ENCODE measurements around the gene ARV1.

Gene ARV1

DNA sequence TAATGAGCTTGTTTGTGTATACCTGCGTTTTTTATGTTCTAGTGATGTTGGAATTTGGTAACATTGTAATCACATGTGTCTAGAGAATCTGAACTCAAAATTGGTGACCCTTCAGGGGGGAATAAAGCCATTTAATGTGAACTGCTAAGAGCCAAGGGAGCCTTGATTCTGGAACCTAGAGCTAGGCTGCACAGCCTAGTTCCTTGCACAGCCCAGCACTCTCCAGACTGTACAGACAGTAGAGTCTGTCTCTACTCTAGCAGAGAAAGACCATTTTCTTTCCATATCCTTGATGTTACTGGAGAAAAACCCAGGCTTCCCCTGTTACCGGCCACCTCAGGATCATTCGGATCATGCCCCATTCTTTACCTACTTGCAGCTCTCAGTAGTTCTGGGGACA lies 8.6 kb downstream of the ARV1 start:
- no peak for TF ChIP-seq TCF12 (IDR thresholded peaks at IDR 0.05; ENCODE audit: low read depth)

- TF ChIP-seq FOXM1 (IDR thresholded peaks at IDR 0.05; ENCODE audit: borderline replicate concordance, low read depth) = no peak
Observed at GRCh38 chr1:230992100-230992774, 13.3 kb downstream of the ARV1 start.

DNA sequence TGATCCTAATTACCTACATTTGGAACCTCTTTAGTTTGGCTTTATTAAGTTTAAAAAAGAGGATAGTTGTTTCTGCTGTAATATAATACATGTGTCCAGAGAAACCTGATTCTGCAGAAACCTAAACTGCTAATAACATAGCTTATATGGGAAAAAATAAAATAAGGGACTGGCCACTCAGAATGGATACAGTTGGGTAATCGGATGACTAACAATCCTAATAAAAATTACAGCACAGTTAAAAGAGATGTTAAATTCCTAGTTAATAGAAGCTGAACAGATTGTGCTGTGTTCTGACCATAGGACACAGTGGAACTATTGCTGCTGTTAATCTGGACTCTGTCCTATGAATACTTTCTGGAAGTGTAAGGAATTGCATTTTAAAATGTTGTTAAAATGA lies 16.0 kb downstream of the ARV1 start:
- no peak for TF ChIP-seq CEBPB (IDR thresholded peaks at IDR 0.05)
- TF ChIP-seq EGR1 (IDR thresholded peaks at IDR 0.05) = no peak
- no peak for TF ChIP-seq USF1 (IDR thresholded peaks at IDR 0.05)
- TF ChIP-seq TCF12 (IDR thresholded peaks at IDR 0.05; ENCODE audit: low read depth) = no peak
- TF ChIP-seq RAD21 (IDR thresholded peaks at IDR 0.05; ENCODE audit: low read depth) = no peak

DNA sequence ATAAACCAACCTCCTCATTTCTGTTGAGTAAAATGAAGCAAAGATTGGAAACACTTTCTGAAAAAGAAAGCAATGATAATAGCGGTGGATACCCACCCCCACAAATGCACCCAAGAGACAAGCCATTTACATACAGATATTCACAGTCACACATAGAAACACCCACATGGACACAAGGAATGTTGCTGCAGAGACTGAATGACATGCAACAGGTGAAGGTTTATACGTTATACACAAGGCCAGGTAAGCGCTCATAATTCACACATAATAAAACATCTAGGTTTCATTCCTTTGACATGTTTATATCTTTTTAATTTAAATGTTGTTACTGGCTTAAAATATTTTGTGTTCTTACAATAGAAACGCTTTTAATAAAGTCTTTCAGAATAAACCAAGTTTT lies 21.3 kb downstream of the ARV1 start:
- TF ChIP-seq FOXM1 (IDR thresholded peaks at IDR 0.05; ENCODE audit: borderline replicate concordance, low read depth) (no peak), TCF12 (IDR thresholded peaks at IDR 0.05; ENCODE audit: low read depth) (no peak), EP300 (IDR thresholded peaks at IDR 0.05; ENCODE audit: borderline replicate concordance) (no peak), CREB1 (IDR thresholded peaks at IDR 0.05; ENCODE audit: low read depth) (no peak), USF1 (IDR thresholded peaks at IDR 0.05) (no peak), YY1 (IDR thresholded peaks at IDR 0.05; ENCODE audit: low read depth) (no peak), ZBTB7A (IDR thresholded peaks at IDR 0.05; ENCODE audit: low read depth) (no peak), NFIC (IDR thresholded peaks at IDR 0.05) (no peak), TEAD4 (IDR thresholded peaks at IDR 0.05) (no peak), MAX (IDR thresholded peaks at IDR 0.05) (no peak), RAD21 (IDR thresholded peaks at IDR 0.05; ENCODE audit: low read depth) (no peak), EGR1 (IDR thresholded peaks at IDR 0.05) (no peak), TAF1 (IDR thresholded peaks at IDR 0.05; ENCODE audit: low read depth) (no peak), REST (IDR thresholded peaks at IDR 0.05; ENCODE audit: low read depth) (no peak), CEBPB (IDR thresholded peaks at IDR 0.05) (no peak)

DNA sequence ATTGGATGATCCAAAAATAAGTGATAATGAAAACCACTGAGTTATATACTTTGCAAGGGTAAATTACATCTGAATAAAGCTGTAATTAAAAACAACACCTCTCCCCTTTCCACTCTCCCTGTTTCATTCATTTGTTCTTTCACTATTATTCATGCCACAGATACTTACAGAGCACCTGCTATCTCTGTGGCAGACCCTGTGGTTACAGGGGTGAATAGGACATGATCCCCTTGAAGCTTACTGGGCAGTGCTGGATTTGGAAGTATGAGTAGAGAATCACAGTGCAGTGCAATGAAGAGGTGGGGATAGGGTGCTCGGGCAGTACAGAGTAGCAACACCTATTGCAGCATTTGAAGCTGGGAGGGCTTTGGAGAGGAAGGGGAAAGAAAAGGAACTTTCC lies 21.7 kb downstream of the ARV1 start:
- no peak for TF ChIP-seq USF1 (IDR thresholded peaks at IDR 0.05)
- no peak for TF ChIP-seq TCF12 (IDR thresholded peaks at IDR 0.05; ENCODE audit: low read depth)
- no peak for TF ChIP-seq EP300 (IDR thresholded peaks at IDR 0.05; ENCODE audit: borderline replicate concordance)
- TF ChIP-seq YY1 (IDR thresholded peaks at IDR 0.05; ENCODE audit: low read depth) = no peak
- no peak for TF ChIP-seq TEAD4 (IDR thresholded peaks at IDR 0.05)
- no peak for TF ChIP-seq REST (IDR thresholded peaks at IDR 0.05; ENCODE audit: low read depth)
- no peak for TF ChIP-seq RAD21 (IDR thresholded peaks at IDR 0.05; ENCODE audit: low read depth)
- no peak for TF ChIP-seq FOXM1 (IDR thresholded peaks at IDR 0.05; ENCODE audit: borderline replicate concordance, low read depth)
- no peak for TF ChIP-seq MAX (IDR thresholded peaks at IDR 0.05)
- TF ChIP-seq ZBTB7A (IDR thresholded peaks at IDR 0.05; ENCODE audit: low read depth) = no peak
- no peak for TF ChIP-seq TAF1 (IDR thresholded peaks at IDR 0.05; ENCODE audit: low read depth)
- no peak for TF ChIP-seq EGR1 (IDR thresholded peaks at IDR 0.05)
- no peak for TF ChIP-seq CREB1 (IDR thresholded peaks at IDR 0.05; ENCODE audit: low read depth)
- TF ChIP-seq CEBPB (IDR thresholded peaks at IDR 0.05) = no peak
- TF ChIP-seq NFIC (IDR thresholded peaks at IDR 0.05) = no peak

DNA sequence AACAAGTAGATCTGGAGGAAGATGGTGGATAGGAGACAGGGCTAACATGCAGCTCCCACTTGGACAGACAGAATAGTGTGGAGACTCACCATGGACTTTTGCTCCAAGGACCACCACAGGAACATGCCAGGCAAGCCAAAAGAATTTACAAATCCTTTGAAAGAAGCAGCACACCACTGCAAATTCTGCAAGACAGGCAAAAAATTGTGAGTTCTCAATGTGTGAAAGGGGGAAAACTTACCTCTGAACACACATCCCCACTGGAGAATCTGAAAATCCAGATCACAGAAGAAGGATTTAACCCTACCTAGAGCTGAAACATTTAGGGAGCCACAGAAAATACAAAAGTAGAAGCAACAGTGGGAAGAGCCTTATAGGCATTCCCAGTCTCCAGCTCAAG lies 23.0 kb downstream of the ARV1 start:
- TF ChIP-seq EGR1 (IDR thresholded peaks at IDR 0.05) (no peak), MAX (IDR thresholded peaks at IDR 0.05) (no peak), TCF12 (IDR thresholded peaks at IDR 0.05; ENCODE audit: low read depth) (no peak), CREB1 (IDR thresholded peaks at IDR 0.05; ENCODE audit: low read depth) (no peak), RAD21 (IDR thresholded peaks at IDR 0.05; ENCODE audit: low read depth) (no peak), YY1 (IDR thresholded peaks at IDR 0.05; ENCODE audit: low read depth) (no peak), NFIC (IDR thresholded peaks at IDR 0.05) (no peak)
